Activated CD8-positive, alpha-beta memory T cell treated with anti-CD3 and anti-CD28 coated beads for 36 hours (primary cell): ENCODE measurements around the gene HOXB4. TPM values are rescaled to one million over a fixed set of nuclear protein-coding genes. Genes with fewer than 3 reads are reported as not detected.

Experiments
- CTCF ChIA-PET: fragments of 350-600 bp; sonication (Branson Sonifier 250); formaldehyde crosslinking; loops from one replicate; lab custom pipeline; 2021; ENCODE audit warnings: antibody characterized with exemption; lab: Charles Lee
- POLR2A ChIA-PET: fragments of 350-600 bp; sonication (Branson Sonifier 250); formaldehyde crosslinking; loops from one replicate; lab custom pipeline; 2021; ENCODE audit warnings: antibody characterized with exemption; lab: Charles Lee
- total RNA-seq, 2 experiments: library from RNA; stranded (reverse); gene quantifications; one replicate each; pipeline ENCODE4 v1.2.3, GENCODE V29; 2021

The HOXB4 gene
- total RNA-seq, 2 experiments from 2014 or later, result 3.3 to 3.8 TPM

DNA sequence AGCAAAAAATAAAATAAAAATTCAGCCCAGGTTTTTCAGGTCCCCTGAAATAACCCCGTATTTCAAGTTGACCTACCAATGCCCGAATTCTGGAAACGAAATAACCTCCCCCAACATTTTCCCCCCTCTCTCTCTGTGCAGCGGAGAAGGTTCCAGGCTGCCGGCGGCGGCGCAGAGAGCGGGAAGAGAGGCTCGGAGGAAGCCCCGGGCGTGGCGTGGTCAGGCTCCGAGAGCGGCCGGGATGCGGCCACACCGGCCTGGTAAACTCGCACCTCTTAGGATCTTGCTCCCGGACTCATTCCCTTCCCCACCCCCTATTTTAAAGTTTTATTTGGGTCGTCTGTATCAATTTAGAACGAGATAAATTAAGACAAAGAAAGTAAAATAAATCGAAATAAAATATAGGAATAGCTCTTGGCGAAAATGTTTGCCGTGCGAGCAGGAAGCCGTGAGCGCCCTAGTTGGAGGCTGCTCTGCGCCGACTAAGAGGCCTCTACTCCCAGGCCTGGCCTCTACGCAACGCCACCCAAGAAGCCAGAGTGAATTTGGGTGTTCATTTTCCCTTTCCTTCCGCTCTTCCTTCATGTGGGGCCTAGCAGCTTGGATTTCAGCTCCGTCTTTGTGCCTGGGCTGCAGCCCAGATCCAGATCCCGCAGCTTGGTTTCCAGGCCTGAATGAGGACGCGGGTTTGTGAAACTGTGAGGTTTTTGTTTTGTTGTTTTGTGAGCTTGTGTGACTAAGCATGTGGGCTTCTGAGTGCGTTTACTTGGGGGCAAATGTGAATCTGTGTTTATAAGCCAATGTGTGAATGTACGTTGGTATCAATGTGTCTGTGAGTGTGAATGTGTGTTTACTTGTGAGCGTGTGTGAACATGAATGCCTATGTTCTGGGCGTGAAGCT is 28.1 kb upstream of the HOXB4 start:
- ChIA-PET CTCF (no interaction called here), POLR2A (no interaction called here)

- CTCF ChIA-PET, result no interaction called here
- POLR2A ChIA-PET, result no interaction called here
These were observed 27.3 kb upstream of the HOXB4 start for GRCh38 chr17:48605409-48605919.

DNA sequence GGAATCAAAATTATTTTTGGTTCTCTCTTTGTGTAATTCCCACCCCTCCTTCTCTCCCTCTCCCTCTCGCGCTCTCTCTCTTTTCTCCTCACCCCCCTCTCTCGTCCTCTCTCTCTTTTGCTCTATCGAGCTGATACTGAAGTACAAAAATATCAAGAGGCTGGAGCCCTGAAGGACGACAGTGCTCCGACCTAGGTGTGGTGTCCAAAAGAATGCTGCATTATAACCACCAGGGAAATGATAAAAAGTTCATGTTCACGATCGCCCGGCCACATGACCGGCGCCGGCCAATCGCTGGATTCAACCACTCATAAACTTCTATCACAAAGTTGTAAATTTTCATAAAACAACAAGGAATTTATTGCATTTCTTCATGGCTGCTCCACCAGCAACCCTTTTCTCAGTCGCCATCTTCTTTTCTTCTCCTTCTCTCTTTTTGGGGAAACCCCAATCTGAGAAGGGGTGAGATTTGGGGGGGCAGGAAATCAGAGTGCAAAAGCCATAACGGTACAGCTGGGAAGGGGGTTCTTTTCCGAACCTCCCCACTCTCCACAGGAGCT is 26.7 kb upstream of the HOXB4 start, which contains the start of gene HOXB6:
TSS of gene HOXB6 (minus strand) at position 217 of the 560 bp plus-strand sequence. CDS start 6,836 bp downstream, outside the sequence.
- CTCF ChIA-PET, result interaction anchor here (0.6 kb wide), 1 partner anchor 386 kb away, joined by 3 read pairs; no protein-coding TSS in a partner anchor
- POLR2A ChIA-PET, result no interaction called here

DNA sequence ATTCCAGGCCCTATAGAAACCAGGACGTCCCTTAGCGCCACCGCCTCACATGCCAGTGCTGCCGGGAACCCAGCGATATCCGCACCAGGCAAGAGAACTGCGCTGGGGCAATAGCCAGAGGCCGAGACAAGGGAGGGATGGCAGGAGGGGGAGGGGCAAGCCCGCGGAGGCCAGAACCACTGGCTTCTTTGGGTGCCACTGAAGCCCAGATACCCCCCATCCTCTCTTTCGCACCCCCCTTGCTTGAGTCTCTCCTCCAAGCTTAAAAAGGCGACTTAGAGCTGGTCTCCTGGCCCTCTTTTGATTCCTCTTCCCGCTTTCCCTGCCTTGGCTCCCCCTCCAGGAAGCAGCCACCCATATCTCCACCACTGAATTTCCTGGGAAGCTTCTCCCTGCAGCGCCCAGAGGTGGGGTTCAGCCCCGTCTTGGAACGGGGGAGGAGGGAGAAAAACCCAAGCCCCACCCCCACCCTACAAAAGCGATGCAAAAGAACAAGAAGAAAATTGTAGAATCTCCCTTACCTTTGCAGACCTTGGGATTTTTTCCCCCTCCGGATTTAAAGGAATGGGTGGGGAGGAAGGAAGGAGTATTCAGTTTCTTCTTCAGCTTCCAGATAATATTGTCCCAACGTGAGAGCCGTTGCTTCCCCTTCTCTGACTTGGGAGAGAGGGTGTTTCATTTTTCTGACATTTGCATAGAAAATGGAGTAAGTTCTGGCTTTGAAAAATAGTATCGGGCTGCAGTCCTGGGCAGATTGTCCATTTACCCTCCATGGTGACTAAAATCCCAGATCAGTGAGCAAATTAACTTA is 26.0 kb upstream of the HOXB4 start:
- ChIA-PET POLR2A (no interaction called here), CTCF (interaction anchor here (0.6 kb wide), 1 partner anchor 385 kb away, joined by 3 read pairs; no protein-coding TSS in a partner anchor)

- ChIA-PET CTCF (interaction anchor here (0.6 to 2.0 kb wide), 6 partner anchors 8 to 297 kb away, joined by 3 to 7 read pairs (median 4); partner anchors contain the start of gene HOXB7), POLR2A (interaction anchor here (0.6 kb wide), 1 partner anchor 534 kb away, joined by 5 read pairs; no protein-coding TSS in a partner anchor)
These were observed 23.6 kb upstream of the HOXB4 start for GRCh38 chr17:48601539-48602425.

- POLR2A ChIA-PET, result interaction anchor here (0.6 kb wide), 1 partner anchor 534 kb away, joined by 5 read pairs; no protein-coding TSS in a partner anchor
- CTCF ChIA-PET, result interaction anchor here (1.3 to 2.0 kb wide), 4 partner anchors 9 to 297 kb away, joined by 3 to 7 read pairs (median 4); partner anchors contain the start of gene HOXB7
These were observed 23.0 kb upstream of the HOXB4 start for GRCh38 chr17:48601207-48601538.

GRCh38 chr17:48600244-48601098 is 22.3 kb upstream of the HOXB4 start:
- CTCF ChIA-PET, result interaction anchor here (0.6 to 2.0 kb wide), 4 partner anchors 9 to 388 kb away, joined by 3 to 7 read pairs (median 4); partner anchors contain the start of gene HOXB7
- POLR2A ChIA-PET, result interaction anchor here (0.6 kb wide), 1 partner anchor 56 kb away, joined by 5 read pairs; no protein-coding TSS in a partner anchor

DNA sequence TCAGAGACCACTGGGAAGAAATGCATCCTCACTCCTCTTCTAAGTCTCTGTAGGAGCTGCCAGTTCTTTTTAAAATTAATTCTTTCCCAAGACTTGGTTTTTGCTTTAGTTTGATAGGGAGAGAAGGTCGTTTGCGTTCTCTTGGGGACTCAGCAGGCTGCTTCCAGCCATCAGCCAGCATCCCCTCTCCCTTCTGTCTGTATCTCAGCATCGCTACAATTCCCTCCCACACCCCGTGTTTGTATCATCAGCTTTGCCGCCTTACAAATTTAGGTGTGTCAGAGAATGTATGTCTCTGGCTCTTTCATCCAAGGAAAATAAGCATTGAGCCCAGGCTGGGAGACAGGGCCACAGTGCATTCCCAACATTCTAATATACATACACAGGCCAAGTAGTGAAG is 21.2 kb upstream of the HOXB4 start:
- CTCF ChIA-PET, result interaction anchor here (2.3 kb wide), 1 partner anchor 19 kb away, joined by 8 read pairs; no protein-coding TSS in a partner anchor
- POLR2A ChIA-PET, result interaction anchor here (0.6 kb wide), 1 partner anchor 551 kb away, joined by 3 read pairs; the partner anchor contains the start of gene NFE2L1

DNA sequence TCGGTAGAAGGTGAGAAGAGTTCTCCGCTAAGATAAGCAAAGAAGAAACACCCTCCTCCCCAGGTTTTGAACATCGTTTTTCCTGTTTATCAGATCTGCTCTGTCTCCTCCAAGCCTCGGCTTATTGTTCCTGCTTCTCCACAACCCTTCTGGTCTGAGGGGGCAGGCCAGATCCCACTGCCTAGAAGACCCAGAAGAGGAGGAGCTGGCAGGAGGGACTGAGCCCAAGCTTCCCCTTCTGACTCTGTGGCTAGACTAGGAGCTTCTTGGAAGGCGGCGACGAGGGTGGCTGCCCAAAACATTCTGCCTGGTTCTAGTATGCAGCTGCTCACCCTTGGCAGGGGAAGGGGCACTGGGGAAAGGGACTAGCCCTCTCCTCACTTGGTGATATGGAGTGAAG is 20.6 kb upstream of the HOXB4 start:
- ChIA-PET POLR2A (no interaction called here), CTCF (interaction anchor here (0.9 to 2.3 kb wide), 2 partner anchors 19 to 109 kb away, joined by 3 to 8 read pairs; no protein-coding TSS in a partner anchor)

DNA sequence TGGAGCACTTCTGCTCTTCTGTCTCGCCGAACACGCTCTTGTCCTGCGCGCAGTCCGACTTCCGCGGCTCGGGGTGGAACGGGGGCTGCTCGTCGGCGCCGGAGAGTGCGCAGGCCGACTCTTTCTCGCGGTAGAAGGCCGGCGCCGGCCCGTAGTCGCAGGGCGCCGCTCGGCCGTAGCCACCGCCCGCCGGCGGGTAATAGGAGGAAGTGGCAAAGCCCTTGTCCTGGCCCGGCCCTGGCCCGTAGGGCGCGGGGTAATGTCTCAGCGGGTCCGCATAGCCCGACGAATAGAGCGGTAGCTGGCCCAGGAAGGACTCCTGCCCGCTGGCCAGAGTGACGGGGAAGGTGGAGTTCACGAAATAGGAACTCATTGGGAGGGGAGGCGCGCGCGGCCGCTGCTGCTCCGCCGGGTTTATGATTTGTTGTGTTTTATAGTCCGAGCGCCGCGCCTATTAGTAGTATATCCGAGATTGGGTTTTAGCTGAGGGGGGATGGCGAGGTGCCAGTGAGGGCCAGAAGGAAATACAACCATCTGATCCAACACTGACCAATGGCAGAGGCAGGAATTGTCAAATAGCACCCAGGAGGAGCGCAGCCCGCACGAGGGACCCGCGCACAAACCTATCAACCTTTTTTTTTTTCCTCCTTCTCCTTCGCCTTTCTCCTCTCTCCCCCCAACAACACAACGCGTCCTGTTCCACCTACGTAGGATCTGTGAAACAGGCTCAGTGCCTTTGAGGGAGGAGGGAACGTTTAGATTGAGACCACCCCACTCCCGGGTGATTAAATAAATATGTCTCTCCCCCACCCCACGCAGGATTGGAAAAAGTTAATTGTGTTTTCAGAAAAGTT is 19.9 kb upstream of the HOXB4 start:
- ChIA-PET POLR2A (no interaction called here), CTCF (interaction anchor here (0.9 to 2.3 kb wide), 3 partner anchors 15 to 108 kb away, joined by 3 to 8 read pairs (median 3); no protein-coding TSS in a partner anchor)

- CTCF ChIA-PET, result interaction anchor here (1.0 to 2.3 kb wide), 2 partner anchors 15 to 21 kb away, joined by 3 to 8 read pairs; no protein-coding TSS in a partner anchor
- POLR2A ChIA-PET, result no interaction called here
These were observed 19.3 kb upstream of the HOXB4 start for GRCh38 chr17:48597528-48597777.

- CTCF ChIA-PET, result interaction anchor here (1.0 to 2.3 kb wide), 4 partner anchors 13 to 261 kb away, joined by 3 to 8 read pairs (median 4); no protein-coding TSS in a partner anchor
- POLR2A ChIA-PET, result no interaction called here
These were observed 18.8 kb upstream of the HOXB4 start for GRCh38 chr17:48596735-48597527.

- ChIA-PET POLR2A (no interaction called here), CTCF (interaction anchor here (1.0 to 1.9 kb wide), 4 partner anchors 13 to 288 kb away, joined by 3 to 5 read pairs (median 4); no protein-coding TSS in a partner anchor)
These were observed 18.0 kb upstream of the HOXB4 start for GRCh38 chr17:48596000-48596734.

DNA sequence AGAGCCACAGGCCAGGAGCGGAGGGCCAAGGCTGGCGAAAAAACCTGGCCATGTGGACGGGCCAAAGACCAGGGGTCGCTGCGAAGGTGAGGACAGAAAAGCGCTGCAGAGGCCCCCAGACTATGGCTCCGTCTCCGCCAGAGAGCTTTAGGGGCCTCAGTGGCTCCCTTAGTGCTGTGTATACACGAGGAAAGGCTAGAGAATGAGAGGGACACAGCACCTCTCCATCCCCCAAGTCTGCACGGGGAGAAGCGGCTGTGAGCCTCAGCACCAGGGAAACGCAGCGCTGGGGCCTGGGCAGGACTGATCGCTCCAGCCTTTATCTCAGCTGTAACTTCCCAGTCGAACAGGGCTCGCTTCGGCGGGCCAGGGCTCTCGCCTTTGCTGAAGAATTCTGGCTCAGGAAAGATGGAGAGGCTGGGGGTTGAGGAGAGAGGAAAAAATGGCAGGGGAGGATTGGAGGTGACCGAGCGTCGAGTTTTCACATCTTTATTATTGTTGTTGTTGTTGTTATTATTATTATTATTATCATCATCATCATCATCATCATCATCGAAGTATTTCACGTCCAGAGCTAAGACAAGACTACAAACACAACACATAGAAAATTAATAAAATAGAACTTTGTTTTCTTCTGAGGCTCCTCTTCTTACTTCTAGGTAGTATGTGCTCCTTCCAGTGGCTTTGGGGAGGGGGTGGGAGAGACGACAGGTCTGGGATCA is 17.3 kb upstream of the HOXB4 start:
- ChIA-PET CTCF (interaction anchor here (1.1 to 3.2 kb wide), 7 partner anchors 12 to 464 kb away, joined by 3 to 24 read pairs (median 5); no protein-coding TSS in a partner anchor), POLR2A (interaction anchor here (0.6 kb wide), 1 partner anchor 20 kb away, joined by 8 read pairs; no protein-coding TSS in a partner anchor)
